NT2/D1 (cell line): Measurements from ENCODE around the gene RFX8.

Experiments
- SUZ12 ChIP-seq: IDR thresholded peaks from 2 replicates; pipeline ENCODE4 v1.6.1; 2011; ENCODE audit not compliant: insufficient read length, insufficient read depth; ENCODE audit errors: extremely low read depth
- YY1 ChIP-seq: IDR thresholded peaks from 2 replicates; pipeline ENCODE4 v1.6.1; 2011; ENCODE audit not compliant: insufficient read length, insufficient read depth
- ZNF274 ChIP-seq: IDR thresholded peaks from 2 replicates; pipeline ENCODE4 v1.6.1; 2011; ENCODE audit warnings: mild to moderate bottlenecking, low read depth, low read length

DNA sequence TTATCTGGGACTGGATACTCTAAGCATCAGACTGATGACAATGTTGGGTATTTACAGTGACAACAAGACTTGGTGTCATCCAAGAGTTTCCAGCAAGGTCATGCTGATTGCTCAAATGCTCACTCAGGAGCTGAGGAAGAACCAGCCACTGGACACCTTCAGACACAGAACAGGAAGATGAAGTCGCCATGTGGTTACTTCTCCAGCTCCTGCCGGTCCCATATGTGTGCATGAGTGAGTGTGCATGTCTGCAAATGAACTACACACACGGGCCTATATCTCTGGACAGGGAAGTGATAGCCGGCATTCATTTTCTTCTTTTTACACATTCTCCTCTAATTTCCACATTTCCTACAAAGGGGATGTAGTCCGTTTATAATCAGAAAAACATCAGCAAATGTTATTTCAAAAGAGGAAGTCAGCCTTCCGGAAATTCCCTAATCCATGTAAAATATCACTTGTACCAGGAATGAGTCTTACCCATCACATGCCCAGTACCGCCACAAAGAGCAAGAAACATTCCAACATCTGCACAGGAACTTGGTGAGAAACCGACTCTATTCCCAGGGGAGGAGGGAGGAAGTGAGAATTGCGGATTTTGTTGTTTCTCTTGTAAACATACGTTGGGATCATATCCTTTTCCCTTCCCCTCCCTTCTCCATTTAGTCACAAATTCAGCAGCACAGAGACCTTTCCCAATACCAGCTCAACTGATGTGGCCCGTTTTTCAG lies 10.8 kb downstream of the RFX8 start:
- TF ChIP-seq SUZ12 = no peak
- no peak for TF ChIP-seq YY1
- TF ChIP-seq ZNF274 = no peak
